Fibroblast of gingiva (primary cell): ENCODE measurements around the gene RNF168.
"Not testable (repeated sequence)": the region's sequence is repeated elsewhere in the genome, so short reads cannot be mapped to it uniquely, and the experiment has no call there.

ENCODE experiments used
- DNase-seq: peaks from one replicate; pipeline ENCODE4 v3.0.0-alpha.2; 2011; ENCODE audit warnings: low read depth

Gene RNF168

DNA sequence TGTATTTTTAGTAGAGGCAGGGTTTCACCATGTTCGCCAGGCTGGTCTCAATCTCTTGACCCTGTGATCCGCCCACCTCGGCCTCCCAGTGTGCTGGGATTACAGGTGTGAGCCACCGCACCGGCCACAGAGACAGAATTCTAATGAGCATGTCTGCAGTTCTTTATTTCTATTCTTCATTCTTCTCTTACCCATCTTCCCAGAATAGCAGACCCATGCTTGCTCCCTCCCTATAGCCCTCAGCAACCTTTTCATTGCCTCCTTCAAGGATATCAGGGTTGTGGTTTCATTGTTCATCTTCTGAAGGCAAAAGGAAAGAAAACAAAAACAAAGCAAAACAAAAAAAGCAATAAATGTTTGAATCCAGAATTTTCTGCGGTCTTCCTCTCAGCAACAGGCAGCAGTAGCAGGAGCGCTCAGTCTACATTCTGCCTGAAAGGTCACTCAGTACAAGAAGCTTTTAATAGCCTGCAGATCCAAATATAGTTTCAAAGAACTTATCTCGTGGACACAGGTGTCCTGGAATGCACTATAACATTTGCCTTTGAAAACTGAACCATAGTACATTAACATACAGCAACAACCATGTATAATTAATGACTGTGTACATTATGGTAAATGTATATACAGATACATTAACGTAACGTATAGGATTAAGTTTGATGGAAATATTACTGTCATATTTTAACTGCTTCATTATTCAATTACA, 11.5 kb upstream of the RNF168 start, which contains the start of gene SMCO1:
SMCO1 (minus strand) TSS at position 434 of the 709 bp plus-strand sequence; CDS start at position 297, 137 bp downstream.
- DNase-seq: no peak

DNA sequence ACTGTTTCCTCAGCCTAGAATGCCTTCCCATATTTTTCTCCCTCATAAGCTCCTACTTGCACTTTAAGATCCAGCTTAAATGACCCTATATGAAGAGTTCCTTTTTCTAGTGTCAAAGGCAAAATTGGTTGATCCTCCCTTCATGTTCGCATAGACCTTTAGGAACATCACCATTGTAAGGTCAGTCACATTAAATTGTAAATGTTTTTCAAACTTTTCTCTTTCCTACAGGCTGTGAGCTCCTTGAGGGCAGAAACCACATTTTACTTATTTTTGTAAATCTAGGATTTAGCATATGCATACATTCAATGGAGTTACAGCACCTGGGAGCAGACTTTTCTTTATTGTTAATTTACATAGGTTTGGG, 10.8 kb upstream of the RNF168 start:
- DNase-seq: no peak

DNA sequence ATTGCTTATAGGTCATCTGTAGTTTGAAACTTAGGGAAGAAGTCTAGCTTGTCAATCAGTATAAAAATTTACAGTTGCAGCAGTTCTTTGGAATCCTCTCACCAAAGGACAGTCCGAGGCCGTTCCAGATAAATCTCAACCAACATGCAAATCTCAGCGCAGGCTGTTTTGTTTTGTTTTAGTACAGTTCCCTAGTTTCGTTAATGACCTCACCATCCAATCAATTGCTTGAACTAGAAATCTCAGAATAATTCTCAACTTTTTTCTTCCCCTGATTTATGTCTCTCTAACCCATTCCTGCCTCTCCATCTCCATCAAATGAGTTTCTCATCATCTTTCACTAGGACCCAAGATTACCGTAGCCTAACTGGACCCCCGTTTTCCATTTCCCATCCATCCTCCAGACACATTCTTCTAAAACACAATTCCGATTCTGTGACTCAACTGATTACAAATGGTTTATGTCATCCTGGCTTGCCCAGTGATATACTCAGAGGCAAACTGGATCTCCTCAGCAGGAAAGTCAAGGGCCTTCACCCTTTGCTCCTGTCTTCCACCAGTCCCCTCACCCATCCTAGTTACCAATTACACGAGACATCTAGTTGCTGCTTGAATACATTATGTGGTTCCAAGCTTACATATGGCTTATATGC, 10.3 kb upstream of the RNF168 start:
- DNase-seq: no peak

DNA sequence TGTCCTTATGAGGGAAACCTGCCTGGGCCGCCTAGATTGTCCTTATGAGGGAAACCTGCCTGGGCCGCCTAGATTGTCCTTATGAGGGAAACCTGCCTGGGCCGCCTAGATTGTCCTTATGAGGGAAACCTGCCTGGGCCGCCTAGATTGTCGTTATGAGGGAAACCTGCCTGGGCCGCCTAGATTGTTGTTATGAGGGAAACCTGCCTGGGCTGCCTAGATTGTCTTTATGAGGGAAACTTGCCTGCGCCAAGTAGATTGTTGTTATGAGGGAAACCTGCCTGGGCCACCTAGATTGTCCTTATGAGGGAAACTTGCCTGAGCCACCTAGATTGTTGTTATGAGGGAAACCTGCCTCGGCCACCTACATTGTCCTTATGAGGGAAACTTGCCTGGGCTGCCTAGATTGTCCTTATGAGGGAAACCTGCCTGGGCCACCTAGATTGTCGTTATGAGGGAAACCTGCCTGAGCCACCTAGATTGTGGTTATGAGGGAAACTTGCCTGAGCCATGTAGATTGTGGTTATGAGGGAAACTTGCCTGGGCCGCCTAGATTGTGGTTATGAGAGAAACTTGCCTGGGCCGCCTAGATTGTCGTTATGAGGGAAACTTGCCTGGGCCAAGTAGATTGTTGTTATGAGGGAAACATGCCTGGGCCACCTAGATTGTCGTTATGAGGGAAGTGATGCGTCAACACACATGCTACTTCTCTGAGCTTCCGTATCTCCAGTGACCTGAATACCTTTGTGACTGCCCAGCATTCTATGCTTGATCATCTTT, 8.3 kb upstream of the RNF168 start:
- DNase-seq: not testable (repeated sequence)

DNA sequence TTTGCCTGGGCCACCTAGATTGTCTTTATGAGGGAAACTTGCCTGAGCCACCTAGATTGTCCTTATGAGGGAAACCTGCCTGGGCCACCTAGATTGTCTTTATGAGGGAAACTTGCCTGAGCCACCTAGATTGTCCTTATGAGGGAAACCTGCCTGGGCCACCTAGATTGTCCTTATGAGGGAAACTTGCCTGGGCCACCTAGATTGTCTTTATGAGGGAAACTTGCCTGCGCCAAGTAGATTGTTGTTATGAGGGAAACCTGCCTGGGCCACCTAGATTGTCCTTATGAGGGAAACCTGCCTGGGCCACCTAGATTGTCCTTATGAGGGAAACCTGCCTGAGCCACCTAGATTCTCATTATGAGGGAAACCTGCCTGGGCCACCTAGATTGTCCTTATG, 7.5 kb upstream of the RNF168 start:
- not testable (repeated sequence) for DNase-seq

DNA sequence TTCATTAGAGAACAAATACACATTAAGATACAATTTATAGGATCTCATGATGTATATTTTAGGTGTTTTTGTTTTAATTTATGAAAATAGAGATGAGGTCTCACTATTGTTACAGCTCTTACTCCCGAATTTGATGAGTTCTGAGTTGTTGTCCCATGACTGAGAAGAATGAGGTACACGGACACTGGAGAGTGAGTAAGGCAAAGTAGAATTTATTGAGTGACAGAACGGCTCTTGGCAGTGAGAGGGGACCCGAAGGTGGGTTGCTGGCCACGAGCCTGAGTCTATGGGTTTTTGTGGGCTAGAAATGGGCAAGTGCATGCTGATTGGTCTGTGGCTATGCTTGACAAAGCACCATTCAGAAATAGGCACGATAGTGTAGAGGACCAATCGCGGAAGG, 3.1 kb upstream of the RNF168 start:
- DNase-seq: no peak

DNA sequence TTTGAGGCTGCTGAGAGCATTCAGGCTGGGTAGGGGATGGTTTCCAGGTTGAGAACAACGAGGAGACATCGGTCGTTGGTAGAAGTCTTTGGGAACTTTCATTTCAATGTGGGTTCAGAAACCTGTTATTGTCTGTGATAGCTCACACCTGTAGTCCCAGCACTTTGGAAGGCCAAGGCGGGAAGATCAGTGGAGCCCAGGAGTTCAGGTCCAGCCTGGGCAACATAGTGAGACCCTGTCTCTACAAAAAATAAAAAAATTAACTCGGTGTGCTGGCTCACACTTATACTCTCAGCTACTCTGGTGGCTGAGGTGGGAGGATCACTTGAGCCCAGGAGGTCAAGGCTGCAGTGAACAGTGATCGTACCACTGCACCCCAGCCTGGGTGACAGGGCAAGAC, 988 bp upstream of the RNF168 start:
- DNase-seq: no peak

DNA sequence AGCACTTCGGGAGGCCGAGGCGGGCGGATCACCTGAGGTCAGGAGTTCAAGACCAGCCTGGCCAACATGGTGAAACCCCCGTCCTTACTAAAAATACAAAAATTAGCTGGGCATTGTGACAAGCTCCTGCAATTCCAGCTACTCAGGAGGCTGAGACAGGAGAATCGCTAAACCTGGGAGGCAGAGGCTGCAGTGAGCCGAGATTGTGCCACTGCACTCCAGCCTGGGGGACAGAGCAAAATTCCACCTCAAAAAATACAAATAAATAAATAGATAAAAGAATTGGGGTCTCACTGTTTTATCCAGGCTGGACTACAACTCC, 470 bp upstream of the RNF168 start:
- DNase-seq: not testable (repeated sequence)

DNA sequence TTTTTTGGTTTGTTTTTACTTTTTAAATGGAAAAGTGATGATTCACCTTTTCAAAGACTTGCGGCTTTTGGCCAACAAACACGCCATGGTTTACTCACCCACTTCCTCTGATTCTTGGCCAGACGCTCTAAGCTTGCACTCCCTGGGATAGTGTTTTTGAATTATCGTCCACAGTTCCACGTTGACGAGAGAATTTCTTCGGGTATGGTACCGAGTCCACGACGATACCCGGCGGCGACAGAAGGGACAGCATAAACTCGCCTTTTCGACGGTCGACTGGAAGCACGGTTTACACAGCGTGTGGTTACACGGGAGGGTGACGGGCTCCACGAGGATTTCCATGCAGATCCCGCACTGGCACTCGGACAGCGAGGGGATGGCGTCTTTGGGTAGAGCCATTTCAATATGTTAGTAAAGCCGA, 783 bp downstream of the RNF168 start:
- DNase-seq: peak; percentile 75

DNA sequence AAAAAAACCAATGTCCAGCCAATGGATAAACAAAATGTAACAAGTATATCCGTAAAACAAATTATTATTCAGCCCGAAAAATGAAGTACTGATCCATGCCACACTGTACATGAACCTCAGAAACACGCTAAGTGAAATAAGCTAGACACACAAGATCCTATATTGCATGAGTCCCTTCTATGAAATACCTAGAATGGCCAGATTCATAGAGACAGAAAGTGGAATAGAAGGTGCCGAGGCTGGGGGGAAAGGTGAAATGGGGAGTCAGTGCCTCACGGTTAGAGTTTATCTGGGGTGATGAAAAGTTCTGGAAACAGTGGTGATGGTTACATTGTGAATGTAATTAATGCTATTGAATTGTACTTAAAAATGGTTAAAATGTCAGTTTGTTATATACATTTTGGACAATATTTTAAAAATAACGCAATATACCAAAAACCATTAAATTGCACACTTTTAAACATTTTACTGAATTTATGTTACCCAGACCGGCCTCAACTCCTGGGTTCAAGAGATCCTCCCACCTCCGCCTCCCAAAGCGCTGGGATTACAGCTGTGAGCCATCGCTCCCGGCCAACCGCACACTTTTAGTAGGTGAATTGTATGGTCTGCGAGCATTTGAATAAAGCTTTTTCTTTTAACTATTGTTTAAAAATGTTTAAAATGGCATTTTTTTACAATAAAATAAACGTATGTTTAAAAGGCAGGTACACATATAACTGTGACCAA, 2.1 kb downstream of the RNF168 start:
- DNase-seq: no peak

DNA sequence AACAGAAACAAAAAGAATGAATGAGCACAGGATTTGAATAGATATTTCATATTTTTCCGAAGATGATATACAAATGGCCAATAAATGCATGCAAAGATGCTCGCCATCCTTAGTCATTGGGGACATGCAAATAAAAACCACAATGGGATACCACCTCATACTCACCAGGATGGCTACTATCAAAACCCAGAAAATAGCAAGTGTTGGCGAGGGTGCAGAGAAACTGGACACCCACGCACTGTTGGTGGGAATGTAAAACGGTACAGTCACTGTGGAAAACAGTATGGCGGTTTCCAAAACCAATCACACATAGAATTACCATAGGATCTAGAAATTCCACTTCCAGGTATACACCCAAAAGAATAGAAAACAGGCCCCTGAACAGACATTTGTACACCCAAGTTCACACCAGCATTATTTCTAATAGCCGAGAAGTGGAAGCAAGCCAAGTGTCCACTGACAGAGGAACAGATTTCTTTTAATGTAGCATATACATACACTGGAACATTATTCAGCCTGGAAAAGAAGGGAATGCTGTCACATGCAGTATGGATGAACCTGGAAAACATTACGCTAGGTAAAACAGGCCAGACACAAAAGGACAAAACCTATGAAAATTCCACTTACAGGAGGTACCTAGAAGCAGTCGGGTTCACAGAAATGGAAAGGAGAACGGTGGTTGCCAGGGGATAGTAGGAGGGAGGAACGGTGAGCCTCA, 3.6 kb downstream of the RNF168 start:
- DNase-seq: no peak

DNA sequence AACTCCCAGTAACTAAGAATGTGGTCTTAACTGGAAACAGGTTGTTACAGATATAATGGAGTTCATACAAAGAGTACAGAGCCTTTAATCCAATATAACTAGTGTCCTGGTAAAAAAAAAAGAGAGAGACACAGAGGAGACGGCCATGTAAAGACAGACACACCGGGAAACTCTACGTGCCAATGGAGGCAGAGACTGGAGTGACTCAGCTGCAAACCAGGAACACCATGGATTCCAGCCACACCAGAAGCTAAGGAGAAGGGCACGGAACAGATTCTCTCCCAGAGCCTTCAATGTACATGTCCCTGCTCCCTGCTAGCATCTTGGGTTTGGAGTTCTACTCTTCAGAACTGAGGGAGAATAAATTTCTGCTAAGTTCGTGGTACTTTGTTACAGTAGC, 4.5 kb downstream of the RNF168 start:
- DNase-seq: peak; percentile 36

DNA sequence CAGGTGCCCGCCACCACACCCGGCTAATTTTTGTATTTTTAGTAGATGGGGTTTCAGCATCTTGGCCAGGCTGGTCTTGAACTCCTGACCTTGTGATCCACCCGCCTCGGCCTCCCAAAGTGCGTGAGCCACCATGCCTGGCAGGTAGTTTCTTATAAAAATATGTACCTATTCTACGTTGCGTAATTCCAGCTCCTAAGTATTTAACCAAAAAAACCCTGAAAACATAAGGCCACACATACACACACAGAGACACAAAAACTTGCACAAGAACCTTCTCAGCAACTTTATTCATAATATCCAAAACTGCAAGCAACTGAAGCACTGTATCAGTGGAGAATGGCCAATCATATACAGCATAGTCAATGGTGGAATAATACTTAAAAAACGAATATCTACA, 5.3 kb downstream of the RNF168 start:
- DNase-seq: no peak

DNA sequence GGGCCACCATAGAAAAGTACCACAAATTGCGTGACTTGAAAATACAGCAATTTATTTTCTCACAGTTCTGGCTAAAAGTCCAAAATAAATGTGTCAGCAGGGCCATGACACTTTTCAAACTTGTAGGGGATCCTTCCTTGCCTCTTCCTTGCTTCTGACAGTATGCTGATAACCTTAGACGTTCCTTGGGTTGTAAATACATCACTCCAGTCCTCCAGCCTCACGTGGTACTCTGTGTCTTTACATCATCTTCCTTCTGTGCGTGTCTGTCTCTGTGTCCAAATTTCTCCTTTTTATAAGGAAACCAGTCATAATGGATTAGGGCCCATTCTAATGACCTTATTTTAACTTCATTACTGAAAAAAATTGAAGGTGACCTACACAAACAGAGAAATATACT, 7.4 kb downstream of the RNF168 start:
- DNase-seq: no peak

DNA sequence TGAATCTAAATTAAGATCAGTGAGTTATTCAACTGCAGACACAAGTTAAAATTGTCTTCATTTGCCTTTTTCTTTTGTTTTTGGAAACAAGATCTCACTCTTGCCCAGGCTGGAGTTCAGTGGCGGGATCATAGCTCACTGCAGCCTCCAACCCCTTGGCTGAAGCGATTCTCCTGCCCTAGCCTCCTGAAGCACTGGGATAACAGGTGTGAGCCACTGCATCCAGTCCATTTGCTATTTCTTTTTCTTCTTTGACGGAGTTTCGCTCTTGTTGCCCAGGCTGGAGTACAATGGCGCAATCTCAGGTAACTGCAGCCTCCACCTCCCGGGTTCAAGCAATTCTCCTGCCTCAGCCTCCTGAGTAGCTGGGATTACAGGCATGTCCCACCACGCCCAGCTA, 10.3 kb downstream of the RNF168 start:
- no peak for DNase-seq

DNA sequence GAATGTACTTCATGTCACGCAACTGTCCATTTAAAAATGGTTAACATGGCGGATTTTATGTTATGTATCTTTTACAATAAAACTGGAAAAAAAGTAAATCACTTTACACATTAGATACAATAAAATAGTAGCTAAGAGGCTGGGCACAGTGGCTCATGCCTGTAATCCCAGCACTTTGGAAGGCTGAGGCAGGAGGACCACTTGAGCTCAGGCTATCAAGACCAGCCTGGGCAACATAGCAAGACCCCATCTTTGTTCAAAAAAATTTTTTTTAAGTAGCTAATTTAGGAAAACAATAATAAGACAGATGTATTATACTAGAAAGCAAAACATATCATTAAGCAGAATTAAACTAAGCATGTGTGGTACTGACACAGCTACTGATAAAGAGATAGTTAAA, 11.5 kb downstream of the RNF168 start:
- no peak for DNase-seq

DNA sequence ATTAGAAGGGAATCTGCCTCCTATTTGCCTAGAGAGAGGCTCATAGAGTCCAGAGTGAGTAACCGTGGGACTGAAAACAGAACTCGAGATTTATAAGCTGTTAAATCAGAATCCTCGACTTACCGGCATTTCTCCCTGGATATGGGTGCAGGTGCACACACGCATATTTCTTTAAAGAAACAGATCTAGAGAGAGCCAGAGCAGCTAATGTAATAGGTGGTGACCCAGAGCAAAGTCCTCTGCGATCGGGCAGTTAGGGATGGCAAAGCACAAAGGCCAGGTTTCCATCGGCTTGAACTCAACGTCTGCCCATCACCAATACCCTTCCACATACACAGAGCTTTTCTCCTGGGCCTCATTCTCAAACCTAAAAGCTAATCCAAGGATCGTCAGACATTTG, 13.8 kb downstream of the RNF168 start:
- DNase-seq: no peak

DNA sequence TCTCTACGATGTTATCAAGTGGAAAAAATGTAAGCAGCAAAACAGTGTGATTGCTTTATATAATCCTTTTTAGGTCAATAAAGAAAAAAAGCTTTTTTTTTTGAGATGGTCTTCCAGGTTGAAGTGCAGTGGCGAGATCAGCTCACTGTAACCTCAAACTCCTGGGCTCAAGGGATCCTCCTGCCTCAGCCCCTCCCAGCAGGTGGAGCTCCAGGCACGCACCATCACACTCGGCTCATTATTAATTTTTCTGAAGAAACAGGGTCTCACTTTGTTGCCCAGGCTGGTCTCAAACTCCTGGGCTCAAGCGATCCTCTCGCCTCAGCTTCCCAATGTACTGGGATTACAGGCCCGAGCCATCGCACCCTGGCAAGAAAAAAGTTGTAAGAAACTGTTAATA, 17.3 kb downstream of the RNF168 start:
- no peak for DNase-seq

DNA sequence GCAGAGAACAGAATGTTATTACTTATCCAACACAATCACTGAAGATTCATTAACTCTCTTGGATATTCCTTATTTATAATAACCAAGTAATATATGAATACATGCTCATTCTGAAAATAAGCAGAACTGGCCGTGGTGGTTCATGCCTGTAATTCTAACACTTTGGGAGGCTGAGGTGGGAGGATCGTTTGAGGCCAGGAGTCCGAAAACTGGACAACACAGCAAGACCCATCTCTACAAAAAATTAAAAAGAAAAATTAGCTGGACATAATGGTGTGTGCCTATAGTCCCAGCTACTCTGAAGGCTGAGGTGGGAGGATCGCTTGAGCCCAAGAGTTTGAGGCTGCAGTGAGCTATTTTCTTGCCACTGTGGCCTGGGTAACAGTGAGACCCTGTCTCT, 25.9 kb downstream of the RNF168 start:
- no peak for DNase-seq

DNA sequence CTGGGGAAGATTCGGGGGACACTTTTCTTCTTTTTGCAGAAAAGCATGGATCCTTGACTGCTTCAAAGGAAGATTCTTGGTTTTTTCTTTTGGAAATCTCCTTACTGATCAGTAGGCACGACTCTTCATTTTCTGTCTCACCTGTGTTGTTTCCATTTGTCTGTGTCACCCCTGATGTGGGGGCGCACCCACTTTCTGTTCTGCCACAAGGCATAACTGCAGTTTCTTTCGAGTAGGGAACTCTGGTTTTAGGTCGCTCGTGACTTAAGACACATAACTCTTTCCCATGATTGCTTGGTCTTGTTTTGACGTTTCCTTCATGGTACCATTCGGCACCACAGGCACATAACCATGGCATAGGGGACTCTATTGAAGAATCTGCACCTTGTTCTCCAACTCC, 31.3 kb downstream of the RNF168 start:
- no peak for DNase-seq

DNA sequence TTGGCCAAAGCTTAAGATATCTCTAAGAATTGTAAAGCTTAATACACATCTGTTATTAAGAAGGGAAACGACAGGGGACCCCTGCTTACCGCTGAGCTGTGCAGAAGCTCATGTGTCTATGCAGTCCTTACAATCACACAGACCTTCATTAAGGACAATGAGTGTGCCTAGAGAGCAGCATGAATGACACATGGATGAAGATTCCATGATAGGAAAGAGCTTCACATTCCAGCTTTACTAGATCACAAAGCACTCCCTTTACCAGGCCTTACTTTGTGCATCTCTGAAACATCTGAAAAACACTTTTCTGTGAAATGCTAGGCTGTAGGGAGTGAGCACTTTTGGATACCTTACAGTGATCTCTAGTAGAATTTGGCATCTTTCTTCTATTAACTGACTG, 32.0 kb downstream of the RNF168 start:
- DNase-seq: no peak

DNA sequence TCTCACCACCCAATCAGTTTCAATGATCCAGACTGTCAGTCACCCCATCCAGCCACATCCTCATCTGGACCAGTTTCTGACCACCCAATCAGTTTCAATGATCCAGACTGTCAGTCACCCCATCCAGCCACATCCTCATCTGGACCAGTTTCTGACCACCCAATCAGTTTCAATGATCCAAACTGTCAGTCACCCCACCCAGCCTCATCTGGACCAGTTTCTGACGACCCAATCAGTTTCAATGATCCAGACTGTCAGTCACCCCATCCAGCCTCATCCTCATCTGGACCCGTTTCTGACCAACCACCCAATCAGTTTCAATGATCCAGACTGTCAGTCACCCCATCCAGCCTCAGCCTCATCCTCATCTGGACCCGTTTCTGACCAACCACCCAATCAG, 33.4 kb downstream of the RNF168 start:
- DNase-seq: not testable (repeated sequence)
